Measurements from ENCODE around the gene TXNRD1.
"Not testable (repeated sequence)": the region's sequence is repeated elsewhere in the genome, so short reads cannot be mapped to it uniquely, and the experiment has no call there.

TXNRD1 gene

GRCh38 chr12:104381731-104382480 is 166.3 kb downstream of the TXNRD1 start:
- ATAC-seq = peak; percentile 91
- peaks cover 0 to 5% of the 10 kb centered on the region in 2 donors for H3K9me3 Mint-ChIP-seq
- peak; percentile 81 to 82 for DNase-seq
- peaks cover 8% of the 10 kb centered on the region for H3K27me3 Mint-ChIP-seq
- H3K27ac Mint-ChIP-seq = peak overlapping the region in 1 of 2 donors; percentile 15
- peaks cover 11% of the 10 kb centered on the region for H3K4me1 Mint-ChIP-seq
- H3K4me3 Mint-ChIP-seq = no peak overlapping the region

GRCh38 chr12:104384141-104384880 is 168.7 kb downstream of the TXNRD1 start:
- peaks cover 8% of the 10 kb centered on the region for H3K27me3 Mint-ChIP-seq
- H3K27ac Mint-ChIP-seq = peak overlapping the region in 1 of 2 donors; percentile 49
- no peak overlapping the region for H3K4me3 Mint-ChIP-seq
- H3K9me3 Mint-ChIP-seq = peaks cover 0 to 5% of the 10 kb centered on the region in 2 donors
- peaks cover 11% of the 10 kb centered on the region for H3K4me1 Mint-ChIP-seq
- no peak for DNase-seq
- ATAC-seq = peak; percentile 76

GRCh38 chr12:104385510-104385909 is 169.9 kb downstream of the TXNRD1 start:
- peak overlapping the region in 1 of 2 donors; percentile 12 for H3K27ac Mint-ChIP-seq
- H3K27me3 Mint-ChIP-seq = peaks cover 8% of the 10 kb centered on the region
- peaks cover 11% of the 10 kb centered on the region for H3K4me1 Mint-ChIP-seq
- peaks cover 0 to 5% of the 10 kb centered on the region in 2 donors for H3K9me3 Mint-ChIP-seq
- DNase-seq = no peak
- no peak overlapping the region for H3K4me3 Mint-ChIP-seq
- ATAC-seq = no peak

DNA sequence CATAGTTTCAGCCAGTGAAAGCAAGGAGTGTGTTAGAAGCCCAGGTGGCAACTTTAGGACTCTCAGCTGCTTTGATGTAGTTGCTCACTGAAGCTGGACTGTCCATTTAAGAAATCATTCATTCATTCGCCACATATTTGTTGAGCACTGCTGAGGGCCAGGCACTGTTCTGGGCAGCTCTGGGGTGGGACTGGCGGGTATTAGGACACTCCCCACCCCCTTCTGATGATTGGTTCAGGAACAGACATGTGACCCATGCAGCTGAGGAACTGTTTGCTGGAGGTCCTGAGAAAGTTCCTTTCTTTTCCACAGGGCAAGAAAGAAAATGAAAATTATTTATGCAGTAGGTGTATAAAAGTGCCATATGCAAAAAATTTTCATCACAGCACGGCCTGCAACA is 170.9 kb downstream of the TXNRD1 start:
- DNase-seq (no peak), ATAC-seq (no peak)
- Mint-ChIP-seq H3K27ac (no peak overlapping the region), H3K4me1 (peaks cover 11% of the 10 kb centered on the region), H3K27me3 (peaks cover 5% of the 10 kb centered on the region), H3K9me3 (peaks cover 0 to 5% of the 10 kb centered on the region in 2 donors), H3K4me3 (no peak overlapping the region)

DNA sequence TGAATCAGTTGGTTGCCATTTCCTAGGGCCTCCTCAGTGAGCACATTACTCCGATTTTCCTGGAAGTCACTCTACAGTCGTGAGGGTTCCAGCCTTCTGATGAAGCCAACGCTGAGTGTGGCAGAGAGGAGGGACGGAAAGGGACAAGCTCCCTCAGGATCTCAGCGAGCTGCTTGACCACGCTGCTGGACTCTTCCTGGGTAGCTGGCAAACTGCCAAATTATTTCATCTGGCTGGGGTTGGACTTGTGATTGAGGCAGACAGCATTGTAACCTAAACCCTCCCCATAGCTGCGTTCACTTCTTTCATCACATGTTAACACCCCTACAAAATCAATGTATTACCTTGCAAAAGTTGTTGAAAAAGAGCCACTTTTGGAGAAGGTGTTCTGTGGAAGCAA is 171.6 kb downstream of the TXNRD1 start:
- Mint-ChIP-seq H3K4me1 (peaks cover 4% of the 10 kb centered on the region), H3K27me3 (no peaks in the 10 kb centered on the region), H3K4me3 (no peak overlapping the region), H3K27ac (no peak overlapping the region), H3K9me3 (peaks cover 0 to 5% of the 10 kb centered on the region in 2 donors)
- ATAC-seq (no peak), DNase-seq (no peak)

GRCh38 chr12:104394086-104394485 is 178.5 kb downstream of the TXNRD1 start:
- not testable (repeated sequence) for H3K27ac Mint-ChIP-seq, H3K4me3 Mint-ChIP-seq, H3K27me3 Mint-ChIP-seq, ATAC-seq, DNase-seq, H3K4me1 Mint-ChIP-seq
- H3K9me3 Mint-ChIP-seq = peaks cover 12 to 37% of the 10 kb centered on the region in 2 donors
